ENCODE data around the gene OR5AK2.
"Not testable (repeated sequence)": the region's sequence is repeated elsewhere in the genome, so short reads cannot be mapped to it uniquely, and the experiment has no call there.

OR5AK2 gene, protein sequence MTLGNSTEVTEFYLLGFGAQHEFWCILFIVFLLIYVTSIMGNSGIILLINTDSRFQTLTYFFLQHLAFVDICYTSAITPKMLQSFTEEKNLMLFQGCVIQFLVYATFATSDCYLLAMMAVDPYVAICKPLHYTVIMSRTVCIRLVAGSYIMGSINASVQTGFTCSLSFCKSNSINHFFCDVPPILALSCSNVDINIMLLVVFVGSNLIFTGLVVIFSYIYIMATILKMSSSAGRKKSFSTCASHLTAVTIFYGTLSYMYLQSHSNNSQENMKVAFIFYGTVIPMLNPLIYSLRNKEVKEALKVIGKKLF

DNA sequence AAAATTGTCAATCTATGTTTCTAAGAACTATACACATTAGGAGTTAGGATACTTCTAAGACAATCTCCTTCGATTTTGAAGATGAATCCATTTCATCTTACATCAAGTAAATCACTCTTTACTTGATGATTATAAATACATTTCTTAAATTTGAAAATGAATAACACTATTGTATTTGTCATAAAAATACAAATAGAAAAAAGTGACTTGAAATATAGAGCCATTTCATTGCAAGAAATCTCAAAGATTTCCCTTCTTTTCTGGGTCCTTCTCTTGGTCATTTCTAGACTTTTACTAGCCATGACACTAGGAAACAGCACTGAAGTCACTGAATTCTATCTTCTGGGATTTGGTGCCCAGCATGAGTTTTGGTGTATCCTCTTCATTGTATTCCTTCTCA lies at the start of gene OR5AK2:
OR5AK2 (plus strand) TSS at position 301 of the 400 bp plus-strand sequence; CDS start at position 301, 0 bp downstream.
- no peak within 1 kb of the TSS for H3K4me3 ChIP-seq (ENCODE audit: low read length)
- TF ChIP-seq ZNF274 (IDR thresholded peaks at IDR 0.05; ENCODE audit: low read depth, low read length), result no peak

DNA sequence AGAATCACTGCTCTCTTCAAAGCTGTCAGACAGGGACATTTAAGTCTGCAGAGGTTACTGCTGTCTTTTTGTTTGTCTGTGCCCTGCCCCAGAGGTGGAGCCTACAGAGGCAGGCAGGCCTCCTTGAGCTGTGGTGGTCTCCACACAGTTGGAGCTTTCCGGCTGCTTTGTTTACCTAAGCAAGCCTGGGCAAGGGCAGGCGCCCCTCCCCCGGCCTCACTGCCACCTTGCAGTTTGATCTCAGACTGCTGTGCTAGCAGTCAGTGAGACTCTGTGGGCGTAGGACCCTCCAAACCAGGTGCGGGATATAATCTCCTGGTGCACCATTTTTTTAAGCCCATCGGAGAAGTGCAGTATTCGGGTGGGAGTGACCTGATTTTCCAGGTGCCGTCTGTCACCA lies 43.2 kb upstream of the OR5AK2 start:
- H3K4me3 ChIP-seq (ENCODE audit: low read length), result not testable (repeated sequence)

DNA sequence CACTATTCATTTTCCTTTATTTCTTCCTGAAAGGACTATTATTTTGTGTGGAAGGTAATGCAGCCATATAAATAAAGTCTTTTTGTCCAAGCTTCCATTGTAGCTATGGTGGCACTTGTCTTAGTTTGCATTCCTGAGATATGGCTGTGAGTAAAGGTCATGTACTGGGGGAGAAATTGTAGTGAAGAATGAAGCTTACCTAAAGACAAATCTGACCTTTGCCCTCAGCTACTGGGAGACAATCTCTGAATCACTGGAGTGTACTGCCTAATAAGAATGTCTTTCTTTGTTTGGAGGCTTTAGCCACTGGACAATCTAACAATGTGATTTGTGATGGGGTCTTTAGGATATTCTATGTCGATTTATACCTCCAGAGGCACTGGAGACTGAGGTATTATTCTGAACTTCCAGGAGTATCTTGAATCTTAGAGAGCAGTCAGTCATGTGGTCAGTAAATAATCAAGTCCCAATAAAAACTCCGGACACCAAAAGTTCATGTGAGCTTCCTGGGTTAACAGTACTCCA lies 39.7 kb upstream of the OR5AK2 start:
- no peak for TF ChIP-seq ZNF274 (IDR thresholded peaks at IDR 0.05; ENCODE audit: low read depth, low read length)
- no peak overlapping the region for H3K4me3 ChIP-seq (ENCODE audit: low read length)

DNA sequence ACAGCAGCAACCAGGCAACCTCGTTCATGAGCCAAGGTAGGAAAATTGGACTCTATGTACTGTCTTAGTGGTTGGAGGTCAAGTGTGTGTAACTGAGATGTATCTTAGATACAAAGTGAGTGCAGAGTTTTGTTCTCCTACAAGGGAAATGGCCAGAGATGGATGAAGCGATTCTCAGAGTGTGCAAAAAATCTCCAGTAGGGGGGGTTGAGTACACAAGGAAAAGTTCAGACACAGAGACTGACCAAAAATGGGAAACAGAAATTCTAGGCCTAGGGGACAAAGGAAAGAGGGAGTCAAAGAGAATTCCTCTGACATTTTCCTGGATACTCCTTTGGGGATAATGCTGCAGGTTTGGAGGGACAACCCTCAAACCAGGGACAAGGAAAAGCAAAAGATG lies 38.2 kb upstream of the OR5AK2 start:
- no peak for TF ChIP-seq ZNF274 (IDR thresholded peaks at IDR 0.05; ENCODE audit: low read depth, low read length)
- H3K4me3 ChIP-seq (ENCODE audit: low read length), result no peak overlapping the region

DNA sequence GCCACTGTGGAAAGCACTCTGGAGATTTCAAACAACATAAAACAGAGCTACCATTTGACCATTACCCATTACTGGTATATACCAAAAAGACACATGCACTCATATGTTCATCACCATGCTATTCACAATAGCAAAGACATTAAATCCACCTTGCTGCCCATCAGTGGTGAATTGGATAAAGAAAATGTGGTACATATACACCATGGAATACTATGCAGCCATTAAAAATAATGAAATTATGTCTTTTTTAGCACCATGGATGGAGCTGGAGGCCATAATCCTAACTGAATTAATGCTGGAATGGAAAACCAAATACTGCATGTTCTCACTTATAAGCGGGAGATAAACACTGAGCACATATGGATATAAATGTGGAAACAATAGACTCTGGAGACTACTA lies 34.8 kb upstream of the OR5AK2 start:
- H3K4me3 ChIP-seq (ENCODE audit: low read length), result not testable (repeated sequence)

DNA sequence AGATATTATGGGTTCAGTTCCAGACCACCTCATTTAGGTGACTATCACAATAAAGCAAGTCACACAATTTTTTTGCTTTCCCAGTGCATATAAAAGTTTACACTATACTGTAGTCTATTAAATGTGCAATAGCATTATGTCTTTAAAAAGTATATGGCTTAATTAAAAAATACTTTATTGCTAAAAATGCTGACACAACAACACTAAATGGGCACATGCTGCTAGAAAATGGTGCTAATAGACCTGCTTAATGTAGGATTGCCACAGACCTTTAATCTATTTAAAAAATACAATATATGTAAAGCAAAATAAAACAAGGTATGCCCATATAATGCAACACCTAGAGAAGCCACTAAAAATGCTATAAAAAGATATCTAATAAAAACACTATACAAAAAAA lies 27.1 kb upstream of the OR5AK2 start:
- H3K4me3 ChIP-seq (ENCODE audit: low read length), result no peak overlapping the region
- TF ChIP-seq ZNF274 (IDR thresholded peaks at IDR 0.05; ENCODE audit: low read depth, low read length), result no peak

DNA sequence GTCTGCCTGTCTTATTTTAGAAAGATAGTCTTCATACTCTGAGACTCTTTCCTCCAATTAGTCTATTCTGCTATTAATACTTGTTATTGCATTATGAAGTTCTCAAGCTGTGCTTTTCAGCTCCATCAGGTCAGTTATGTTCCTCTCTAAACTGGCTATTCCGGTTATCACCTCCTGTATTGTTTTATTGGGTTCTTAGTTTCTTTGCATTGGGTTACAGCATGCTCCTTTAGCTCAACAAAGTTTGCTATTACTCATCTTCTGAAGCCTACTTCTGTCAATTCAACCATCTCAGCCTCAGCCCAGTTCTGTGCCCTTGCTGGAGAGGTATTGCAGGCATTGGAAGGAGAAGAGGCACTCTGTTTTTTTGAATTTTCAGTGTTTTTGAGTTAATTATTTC lies 21.0 kb upstream of the OR5AK2 start:
- TF ChIP-seq ZNF274 (IDR thresholded peaks at IDR 0.05; ENCODE audit: low read depth, low read length), result no peak
- H3K4me3 ChIP-seq (ENCODE audit: low read length), result no peak overlapping the region

DNA sequence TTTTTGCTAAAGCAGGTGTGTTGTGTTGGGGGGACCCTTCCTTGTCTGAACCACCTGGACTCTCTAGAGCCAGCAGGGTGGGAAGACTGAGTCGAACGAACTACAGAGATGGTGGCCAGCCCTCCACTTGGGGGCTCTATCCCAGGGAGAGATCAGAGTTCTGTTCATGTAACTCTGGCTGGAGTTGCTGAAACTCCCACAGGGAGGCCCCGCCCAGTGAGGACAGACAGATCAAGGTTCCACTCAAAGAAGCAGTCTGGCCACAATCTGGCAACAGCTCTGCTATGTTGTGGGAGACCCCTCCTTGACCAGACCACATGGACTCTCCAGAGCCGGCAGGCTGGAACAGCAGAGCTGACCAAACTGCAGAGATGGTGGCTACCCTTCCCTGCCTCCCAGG lies 20.2 kb upstream of the OR5AK2 start:
- no peak for TF ChIP-seq ZNF274 (IDR thresholded peaks at IDR 0.05; ENCODE audit: low read depth, low read length)
- no peak overlapping the region for H3K4me3 ChIP-seq (ENCODE audit: low read length)

DNA sequence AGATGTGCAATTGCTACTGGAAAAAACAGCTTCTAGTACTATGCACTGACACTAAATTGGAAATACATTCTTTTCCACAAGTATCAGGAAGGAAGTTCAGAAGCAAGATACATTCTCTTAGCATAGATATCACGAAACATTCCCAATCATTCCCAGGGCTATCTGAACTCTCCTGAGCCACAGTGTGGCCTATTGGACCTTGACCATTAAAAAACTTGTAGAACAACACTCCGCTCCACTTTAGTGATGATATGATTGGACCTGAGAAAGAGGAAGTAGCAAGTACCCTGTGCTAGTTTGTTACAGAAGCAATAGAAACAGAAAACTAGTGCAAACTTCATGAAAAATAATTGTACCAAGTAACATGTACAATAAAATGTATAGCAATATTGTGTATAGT lies 11.4 kb upstream of the OR5AK2 start:
- TF ChIP-seq ZNF274 (IDR thresholded peaks at IDR 0.05; ENCODE audit: low read depth, low read length), result no peak
- no peak overlapping the region for H3K4me3 ChIP-seq (ENCODE audit: low read length)

DNA sequence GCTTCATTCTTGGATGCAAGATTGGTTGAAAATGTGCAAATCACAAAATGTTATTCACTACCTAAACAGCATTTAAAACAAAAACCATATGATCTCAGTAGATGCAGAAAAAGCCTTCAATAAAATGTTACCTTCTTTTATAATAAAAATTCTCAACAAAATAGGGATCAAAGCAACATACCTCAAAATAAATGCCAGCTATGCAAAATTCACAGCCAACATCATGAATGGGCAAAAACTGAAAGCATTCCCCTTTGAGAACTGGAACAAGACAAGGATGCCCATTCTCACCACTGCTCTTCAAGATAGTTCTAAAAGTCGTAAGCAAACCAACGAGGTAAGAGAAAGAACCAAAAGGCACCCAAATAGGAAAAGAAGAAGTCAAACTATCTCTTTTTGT lies 2.0 kb downstream of the OR5AK2 start:
- no peak overlapping the region for H3K4me3 ChIP-seq (ENCODE audit: low read length)
- TF ChIP-seq ZNF274 (IDR thresholded peaks at IDR 0.05; ENCODE audit: low read depth, low read length), result no peak

DNA sequence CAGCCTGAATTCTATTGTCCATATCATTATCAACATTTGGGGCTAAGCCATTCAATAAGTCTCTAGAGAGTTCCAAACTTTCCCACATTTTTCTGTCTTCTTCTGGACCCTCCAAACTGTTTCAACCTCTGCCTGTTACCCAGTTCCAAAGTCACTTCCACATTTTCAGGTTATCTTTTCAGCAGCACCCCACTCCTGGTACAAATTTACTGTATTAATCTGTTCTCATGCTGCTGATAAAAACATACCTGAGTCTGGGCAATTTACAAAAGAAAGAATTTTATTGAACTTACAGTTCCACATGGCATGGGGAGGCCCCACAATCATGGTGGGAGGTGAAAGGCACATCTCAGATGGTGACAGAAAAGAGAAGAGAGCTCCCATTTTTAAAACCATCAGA lies 5.8 kb downstream of the OR5AK2 start:
- TF ChIP-seq ZNF274 (IDR thresholded peaks at IDR 0.05; ENCODE audit: low read depth, low read length), result no peak
- H3K4me3 ChIP-seq (ENCODE audit: low read length), result no peak overlapping the region

DNA sequence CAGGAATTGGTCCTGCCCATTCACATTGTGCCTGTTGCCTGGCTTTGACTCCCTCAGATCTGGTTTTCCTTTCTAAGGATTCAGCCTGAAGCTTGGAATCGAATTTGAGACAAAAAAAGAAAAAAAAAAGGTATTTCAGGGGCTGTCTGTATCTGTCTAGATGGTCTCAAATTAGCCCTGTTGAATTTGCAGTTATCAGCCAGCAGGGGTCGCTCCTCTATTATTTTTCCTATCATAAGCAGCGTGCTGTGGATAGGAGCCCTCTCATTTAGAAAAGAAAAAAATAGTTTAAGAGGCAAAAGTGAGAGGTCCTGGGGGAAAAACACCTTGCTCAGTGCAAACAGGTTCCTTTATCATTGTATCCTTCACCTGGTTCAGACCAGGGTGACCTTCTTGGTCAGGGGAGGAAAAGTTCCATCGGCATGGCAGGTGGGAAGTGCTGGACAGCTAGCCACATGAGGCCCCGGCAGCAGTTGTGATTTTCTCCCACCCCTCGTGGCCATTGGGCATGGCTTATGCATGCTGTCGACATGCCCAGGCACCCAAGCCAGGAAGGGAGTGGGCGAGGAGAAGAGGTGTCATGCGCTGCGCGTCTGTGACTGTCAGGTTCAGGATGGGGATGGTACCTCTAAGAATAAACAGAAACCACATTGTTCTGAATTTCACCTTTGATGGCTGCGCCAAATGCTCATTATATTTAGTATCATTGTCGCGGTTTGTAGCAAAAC lies 13.1 kb downstream of the OR5AK2 start:
- TF ChIP-seq ZNF274 (IDR thresholded peaks at IDR 0.05; ENCODE audit: low read depth, low read length), result no peak

DNA sequence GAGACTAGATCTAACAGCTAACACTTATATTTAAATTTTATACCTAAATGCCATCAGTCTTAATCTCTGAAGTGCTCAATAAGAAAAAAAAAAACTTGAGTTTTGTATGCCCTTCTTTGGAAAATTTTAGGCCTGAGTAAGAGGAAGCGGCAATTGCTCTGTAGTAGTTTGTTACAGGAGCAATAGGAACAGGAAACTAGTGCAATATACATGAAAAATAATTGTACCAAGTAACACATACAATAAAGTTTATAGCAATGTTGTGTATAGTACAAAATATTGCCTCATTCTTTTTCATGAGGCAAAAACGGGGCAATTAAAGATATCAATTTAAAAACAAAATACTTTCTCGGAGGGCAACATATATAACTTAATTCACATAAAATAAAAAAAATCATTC lies 19.7 kb downstream of the OR5AK2 start:
- no peak overlapping the region for H3K4me3 ChIP-seq (ENCODE audit: low read length)
- TF ChIP-seq ZNF274 (IDR thresholded peaks at IDR 0.05; ENCODE audit: low read depth, low read length), result no peak

More for the DNA sequence above, 13.1 kb downstream of the OR5AK2 start:
- no peak overlapping the region for H3K4me3 ChIP-seq (ENCODE audit: low read length)

DNA sequence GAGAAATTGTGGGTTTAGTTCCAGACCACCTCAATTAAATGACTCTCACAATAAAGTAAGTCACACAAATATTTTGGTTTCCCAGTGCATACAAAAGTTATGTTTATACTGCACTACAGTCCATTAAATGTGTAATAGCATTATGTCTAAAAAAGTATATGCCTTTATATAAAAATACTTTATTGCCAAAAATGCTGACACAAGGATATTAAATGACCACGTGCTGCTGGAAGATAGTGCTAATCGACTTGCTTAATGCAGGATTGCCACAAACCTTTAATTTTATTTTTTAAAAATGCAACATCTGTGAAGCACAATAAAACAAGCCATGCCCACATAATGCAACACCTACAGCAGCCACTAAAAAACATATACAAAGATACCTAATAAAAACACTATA lies 27.0 kb downstream of the OR5AK2 start:
- no peak for TF ChIP-seq ZNF274 (IDR thresholded peaks at IDR 0.05; ENCODE audit: low read depth, low read length)
- H3K4me3 ChIP-seq (ENCODE audit: low read length), result no peak overlapping the region

DNA sequence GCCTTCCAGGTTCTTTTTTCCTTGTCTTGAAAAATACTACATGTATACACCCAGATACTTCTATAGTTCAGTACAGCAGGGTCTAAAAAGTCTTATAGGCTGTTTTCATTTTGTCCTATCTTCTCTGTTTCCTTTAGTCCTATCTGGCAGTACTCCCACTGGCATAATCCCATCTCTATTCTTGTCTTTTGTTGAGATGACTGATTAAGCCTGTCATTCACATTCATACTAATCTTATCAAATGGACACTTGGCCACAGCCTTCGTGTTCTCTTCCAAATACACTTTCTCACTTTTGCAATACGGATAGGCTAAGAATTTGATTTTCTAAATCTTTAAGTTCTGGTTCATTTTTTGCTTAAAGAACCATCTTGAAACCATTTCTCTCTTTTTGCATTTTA lies 42.8 kb downstream of the OR5AK2 start:
- TF ChIP-seq ZNF274 (IDR thresholded peaks at IDR 0.05; ENCODE audit: low read depth, low read length), result no peak
- no peak overlapping the region for H3K4me3 ChIP-seq (ENCODE audit: low read length)

Measured in GM08714 (cell line).